AG04450 (cell line): ENCODE data around the gene FAM53B. TPM values are rescaled to one million over a fixed set of nuclear protein-coding genes. Genes with fewer than 3 reads are reported as not detected.
"Not testable (repeated sequence)": the region's sequence is repeated elsewhere in the genome, so short reads cannot be mapped to it uniquely, and the experiment has no call there.

Source experiments
- CTCF ChIA-PET: fragments of 300-600, 350-600 bp; formaldehyde crosslinking; extraction: SDS; loops from one replicate; lab custom pipeline; 2022; ENCODE audit warnings: antibody characterized with exemption, inconsistent platforms; lab: Charles Lee
- POLR2A ChIA-PET: fragments of 350-600 bp; formaldehyde crosslinking; extraction: SDS; loops from one replicate; lab custom pipeline; 2021; ENCODE audit warnings: antibody characterized with exemption, inconsistent platforms; lab: Yijun Ruan, JAX
- DNase-seq: peaks from one replicate; pipeline ENCODE4 v3.0.0-alpha.2; 2011; ENCODE audit warnings: low read depth, low spot score
- H3K27ac ChIP-seq: one replicate; pipeline ENCODE4 v1.5.1; 2012; ENCODE audit warnings: low read depth, low read length, control low read depth
- H3K27me3 ChIP-seq: one replicate; pipeline ENCODE4 v1.6.0; 2012; ENCODE audit warnings: low read length; ENCODE audit not compliant: control insufficient read depth, insufficient read depth
- H3K4me3 ChIP-seq: 2 replicates; pipeline ENCODE4 v1.5.1; 2011; ENCODE audit warnings: mild to moderate bottlenecking, low read depth, low read length, control low read depth
- H3K9me3 ChIP-seq: 2 replicates; pipeline ENCODE4 v1.5.1; 2012; ENCODE audit warnings: low read length; ENCODE audit not compliant: control insufficient read depth, insufficient read depth
- CTCF ChIP-seq: IDR thresholded peaks from 2 replicates; pipeline ENCODE4 v1.5.1; 2011; ENCODE audit warnings: low read depth, low read length, control low read depth, inconsistent platforms
- polyA plus RNA-seq: library from polyadenylated mRNA; depleted of rRNA; stranded (reverse); fragments of >200 nt; gene quantifications from 2 replicates; pipeline ENCODE4 v1.2.3, GENCODE V29; 2011

The FAM53B gene
- polyA plus RNA-seq, 1 experiment, result 4.1 TPM

GRCh38 chr10:124589491-124590041 is 154.6 kb downstream of the FAM53B start:
- POLR2A ChIA-PET, result no interaction called here
- H3K27me3 ChIP-seq, result peaks cover 13% of the 10 kb centered on the region

GRCh38 chr10:124588736-124589490 is 155.3 kb downstream of the FAM53B start:
- ChIA-PET CTCF (no interaction called here), POLR2A (no interaction called here)

More at GRCh38 chr10:124589491-124590041, 154.6 kb downstream of the FAM53B start:
- no peak for TF ChIP-seq CTCF
- no peak overlapping the region for H3K27ac ChIP-seq
- H3K9me3 ChIP-seq, result peaks cover 18% of the 10 kb centered on the region
- no peak for DNase-seq
- CTCF ChIA-PET, result interaction anchor here (0.6 to 0.7 kb wide), 2 partner anchors 10 to 91 kb away, joined by 3 read pairs; no protein-coding TSS in a partner anchor
- no peak overlapping the region for H3K4me3 ChIP-seq

GRCh38 chr10:124588341-124588735 is 155.8 kb downstream of the FAM53B start:
- CTCF ChIA-PET, DNase-seq, H3K4me3 ChIP-seq, H3K27ac ChIP-seq, POLR2A ChIA-PET: not testable (repeated sequence)
- Histone ChIP-seq H3K27me3 (peaks cover 10% of the 10 kb centered on the region), H3K9me3 (peaks cover 18% of the 10 kb centered on the region)

More at GRCh38 chr10:124588736-124589490, 155.3 kb downstream of the FAM53B start:
- no peak for DNase-seq
- TF ChIP-seq CTCF, result no peak
- Histone ChIP-seq H3K9me3 (peaks cover 18% of the 10 kb centered on the region), H3K27ac (no peak overlapping the region), H3K27me3 (peaks cover 13% of the 10 kb centered on the region), H3K4me3 (no peak overlapping the region)

- ChIA-PET CTCF (no interaction called here), POLR2A (no interaction called here)
- Histone ChIP-seq H3K27me3 (peaks cover 10% of the 10 kb centered on the region), H3K4me3 (no peak overlapping the region), H3K27ac (no peak overlapping the region), H3K9me3 (peaks cover 17% of the 10 kb centered on the region)
- TF ChIP-seq CTCF, result no peak
- no peak for DNase-seq
Measured at GRCh38 chr10:124587811-124588211, 156.4 kb downstream of the FAM53B start.

- ChIA-PET CTCF (no interaction called here), POLR2A (no interaction called here)
- TF ChIP-seq CTCF, result no peak
- DNase-seq, result no peak
- H3K9me3 ChIP-seq, result peaks cover 4% of the 10 kb centered on the region
- H3K27ac ChIP-seq, result no peak overlapping the region
- H3K27me3 ChIP-seq, result peaks cover 5% of the 10 kb centered on the region
- no peak overlapping the region for H3K4me3 ChIP-seq
Measured at GRCh38 chr10:124586142-124586541, 158.0 kb downstream of the FAM53B start.
